Measurements from ENCODE around the gene FBXO41.

FBXO41 gene

DNA sequence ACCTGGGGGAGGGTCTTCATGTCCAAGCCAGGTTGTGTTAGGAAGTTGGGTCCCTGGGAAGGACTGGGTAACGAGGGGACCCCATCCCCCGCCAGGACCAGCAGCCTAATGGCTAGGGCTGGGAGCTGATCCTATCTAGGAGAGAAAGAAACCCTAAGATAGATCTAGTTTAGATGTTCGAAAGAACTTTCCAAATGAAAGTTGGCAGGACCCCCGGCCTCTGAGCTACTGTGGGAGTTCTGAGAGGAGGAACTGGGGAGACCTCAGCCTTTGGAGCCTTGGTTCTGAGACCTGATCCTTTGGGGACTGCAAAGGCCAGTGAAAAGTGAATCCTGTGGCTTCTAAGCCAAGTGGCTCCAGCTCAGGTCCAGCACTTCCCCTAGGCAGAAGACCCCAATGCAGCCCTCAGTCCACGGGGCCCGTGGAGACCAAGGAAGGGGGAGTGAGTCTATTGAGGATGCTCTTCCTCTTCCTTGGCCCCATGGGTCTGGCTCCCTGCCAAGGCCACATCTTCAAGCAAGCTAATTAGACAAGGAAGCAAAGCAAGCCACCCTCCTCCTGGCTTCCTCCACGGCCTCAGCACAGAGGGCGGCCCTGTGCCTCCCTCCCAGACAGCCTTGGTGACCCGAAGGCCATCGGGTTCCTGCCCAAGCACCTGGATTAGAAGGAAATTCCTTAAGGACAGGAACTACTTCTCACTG lies 26.7 kb downstream of the FBXO41 start:
- H3K36me3 ChIP-seq (ENCODE audit: control insufficient read depth, low read length), result peaks cover 86% of the 10 kb centered on the region
- no peak overlapping the region for H3K4me3 ChIP-seq (ENCODE audit: low read length)
- no peaks in the 10 kb centered on the region for H3K79me2 ChIP-seq (ENCODE audit: control insufficient read depth, low read length)
- no peaks in the 10 kb centered on the region for H3K9me3 ChIP-seq (ENCODE audit: control insufficient read depth, insufficient read depth, low read length)
- no peaks in the 10 kb centered on the region for H3K9me2 ChIP-seq (replicated peaks; ENCODE audit: control insufficient read depth, low read length)
- H3K27me3 ChIP-seq (ENCODE audit: control insufficient read depth, low read length), result no peaks in the 10 kb centered on the region
- no peak overlapping the region for H3K4me2 ChIP-seq (ENCODE audit: low read length)
- H4K20me1 ChIP-seq (ENCODE audit: control insufficient read depth, insufficient read depth, low read depth, low read length), result no peaks in the 10 kb centered on the region
- peaks cover 21% of the 10 kb centered on the region for H3F3A ChIP-seq (ENCODE audit: control insufficient read depth, insufficient read depth)
- TF ChIP-seq, protein P1, sequence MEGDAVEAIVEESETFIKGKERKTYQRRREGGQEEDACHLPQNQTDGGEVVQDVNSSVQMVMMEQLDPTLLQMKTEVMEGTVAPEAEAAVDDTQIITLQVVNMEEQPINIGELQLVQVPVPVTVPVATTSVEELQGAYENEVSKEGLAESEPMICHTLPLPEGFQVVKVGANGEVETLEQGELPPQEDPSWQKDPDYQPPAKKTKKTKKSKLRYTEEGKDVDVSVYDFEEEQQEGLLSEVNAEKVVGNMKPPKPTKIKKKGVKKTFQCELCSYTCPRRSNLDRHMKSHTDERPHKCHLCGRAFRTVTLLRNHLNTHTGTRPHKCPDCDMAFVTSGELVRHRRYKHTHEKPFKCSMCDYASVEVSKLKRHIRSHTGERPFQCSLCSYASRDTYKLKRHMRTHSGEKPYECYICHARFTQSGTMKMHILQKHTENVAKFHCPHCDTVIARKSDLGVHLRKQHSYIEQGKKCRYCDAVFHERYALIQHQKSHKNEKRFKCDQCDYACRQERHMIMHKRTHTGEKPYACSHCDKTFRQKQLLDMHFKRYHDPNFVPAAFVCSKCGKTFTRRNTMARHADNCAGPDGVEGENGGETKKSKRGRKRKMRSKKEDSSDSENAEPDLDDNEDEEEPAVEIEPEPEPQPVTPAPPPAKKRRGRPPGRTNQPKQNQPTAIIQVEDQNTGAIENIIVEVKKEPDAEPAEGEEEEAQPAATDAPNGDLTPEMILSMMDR (IDR thresholded peaks at IDR 0.05; ENCODE audit: low read depth, low read length, poor library complexity, severe bottlenecking), result no peak
- TF ChIP-seq EZH2phosphoT487 (IDR thresholded peaks at IDR 0.05; ENCODE audit: borderline replicate concordance, low read length), result no peak
- H3K4me1 ChIP-seq (ENCODE audit: control insufficient read depth, low read length), result peaks cover 14% of the 10 kb centered on the region
- no peak overlapping the region for H3K27ac ChIP-seq (ENCODE audit: low read depth, low read length)

DNA sequence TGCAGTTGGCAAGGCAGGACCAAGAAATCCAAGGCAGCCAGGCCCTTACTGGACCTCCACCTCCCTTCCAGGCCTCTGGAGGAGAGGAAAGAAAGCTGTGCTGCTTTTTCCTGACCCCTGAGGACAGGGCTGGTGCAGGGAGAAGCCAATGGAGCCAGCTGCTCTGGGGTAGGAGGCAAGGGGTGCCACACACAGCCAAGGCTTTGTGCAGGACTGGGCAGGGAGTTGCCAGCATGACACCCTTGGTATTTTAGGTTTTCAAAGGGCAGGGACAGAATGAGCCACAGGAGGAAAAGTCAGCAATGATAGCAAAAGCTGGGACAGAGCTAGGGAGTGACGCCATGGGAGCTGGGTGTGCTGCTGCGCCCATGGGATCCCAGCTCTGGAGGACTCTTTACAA lies 27.3 kb downstream of the FBXO41 start:
- no peaks in the 10 kb centered on the region for H3K79me2 ChIP-seq (ENCODE audit: control insufficient read depth, low read length)
- peaks cover 87% of the 10 kb centered on the region for H3K36me3 ChIP-seq (ENCODE audit: control insufficient read depth, low read length)
- H3K4me1 ChIP-seq (ENCODE audit: control insufficient read depth, low read length), result peaks cover 14% of the 10 kb centered on the region
- H3K9me2 ChIP-seq (replicated peaks; ENCODE audit: control insufficient read depth, low read length), result no peaks in the 10 kb centered on the region
- H3K27ac ChIP-seq (ENCODE audit: low read depth, low read length), result no peak overlapping the region
- peaks cover 27% of the 10 kb centered on the region for H3F3A ChIP-seq (ENCODE audit: control insufficient read depth, insufficient read depth)
- H3K27me3 ChIP-seq (ENCODE audit: control insufficient read depth, low read length), result no peaks in the 10 kb centered on the region
- H3K9me3 ChIP-seq (ENCODE audit: control insufficient read depth, insufficient read depth, low read length), result no peaks in the 10 kb centered on the region
- TF ChIP-seq, protein P1 (IDR thresholded peaks at IDR 0.05; ENCODE audit: low read depth, low read length, poor library complexity, severe bottlenecking), result no peak
- TF ChIP-seq EZH2phosphoT487 (IDR thresholded peaks at IDR 0.05; ENCODE audit: borderline replicate concordance, low read length), result no peak
- no peaks in the 10 kb centered on the region for H4K20me1 ChIP-seq (ENCODE audit: control insufficient read depth, insufficient read depth, low read depth, low read length)
- no peak overlapping the region for H3K4me2 ChIP-seq (ENCODE audit: low read length)
- H3K4me3 ChIP-seq (ENCODE audit: low read length), result no peak overlapping the region

GRCh38 chr2:73256618-73256922 lies 27.7 kb downstream of the FBXO41 start:
- no peak overlapping the region for H3K4me2 ChIP-seq (ENCODE audit: low read length)
- H3K27me3 ChIP-seq (ENCODE audit: control insufficient read depth, low read length), result no peaks in the 10 kb centered on the region
- no peaks in the 10 kb centered on the region for H3K9me2 ChIP-seq (replicated peaks; ENCODE audit: control insufficient read depth, low read length)
- no peaks in the 10 kb centered on the region for H3K9me3 ChIP-seq (ENCODE audit: control insufficient read depth, insufficient read depth, low read length)
- H3K79me2 ChIP-seq (ENCODE audit: control insufficient read depth, low read length), result no peaks in the 10 kb centered on the region
- no peaks in the 10 kb centered on the region for H4K20me1 ChIP-seq (ENCODE audit: control insufficient read depth, insufficient read depth, low read depth, low read length)
- TF ChIP-seq EZH2phosphoT487 (IDR thresholded peaks at IDR 0.05; ENCODE audit: borderline replicate concordance, low read length), result no peak
- TF ChIP-seq, protein P1 (IDR thresholded peaks at IDR 0.05; ENCODE audit: low read depth, low read length, poor library complexity, severe bottlenecking), result no peak
- H3K36me3 ChIP-seq (ENCODE audit: control insufficient read depth, low read length), result peaks cover 89% of the 10 kb centered on the region
- H3K4me3 ChIP-seq (ENCODE audit: low read length), result no peak overlapping the region
- H3K4me1 ChIP-seq (ENCODE audit: control insufficient read depth, low read length), result peaks cover 14% of the 10 kb centered on the region
- H3F3A ChIP-seq (ENCODE audit: control insufficient read depth, insufficient read depth), result peaks cover 30% of the 10 kb centered on the region
- H3K27ac ChIP-seq (ENCODE audit: low read depth, low read length), result no peak overlapping the region
